Hematopoietic multipotent progenitor cell treated with erythropoietin and hydrocortisone succinate and interleukin-3 and kit ligand, for 6 days (in vitro differentiated cells): ENCODE measurements around the gene LUZP2.
A peak's percentile ranks its signal among the peaks of the same experiment; 100 is the strongest.

Experiments used
- DNase-seq: peaks from one replicate; pipeline ENCODE4 v3.0.0-alpha.2; 2015

The LUZP2 gene

GRCh38 chr11:24734742-24735237 lies 237.9 kb downstream of the LUZP2 start:
- no peak for DNase-seq

- no peak for DNase-seq
These were observed 242.1 kb downstream of the LUZP2 start for GRCh38 chr11:24738972-24739371.

- no peak for DNase-seq
These were observed 242.8 kb downstream of the LUZP2 start for GRCh38 chr11:24739637-24740036.

- DNase-seq = no peak
These were observed 250.7 kb downstream of the LUZP2 start for GRCh38 chr11:24747275-24748251.

GRCh38 chr11:24748261-24748660 lies 251.4 kb downstream of the LUZP2 start:
- no peak for DNase-seq

GRCh38 chr11:24754406-24754805 lies 257.6 kb downstream of the LUZP2 start:
- DNase-seq = no peak

- DNase-seq = no peak
These were observed 258.5 kb downstream of the LUZP2 start for GRCh38 chr11:24755260-24755839.

GRCh38 chr11:24759742-24760141 lies 262.9 kb downstream of the LUZP2 start:
- no peak for DNase-seq

- no peak for DNase-seq
These were observed 263.8 kb downstream of the LUZP2 start for GRCh38 chr11:24760681-24761080.

GRCh38 chr11:24762076-24762475 lies 265.2 kb downstream of the LUZP2 start:
- DNase-seq = no peak

- no peak for DNase-seq
These were observed 270.6 kb downstream of the LUZP2 start for GRCh38 chr11:24767411-24767810.

GRCh38 chr11:24773322-24773721 lies 276.5 kb downstream of the LUZP2 start:
- no peak for DNase-seq

GRCh38 chr11:24779791-24780190 lies 282.9 kb downstream of the LUZP2 start:
- DNase-seq = no peak

- no peak for DNase-seq
These were observed 284.4 kb downstream of the LUZP2 start for GRCh38 chr11:24781288-24781687.

GRCh38 chr11:24793479-24793878 lies 296.6 kb downstream of the LUZP2 start:
- DNase-seq = no peak

GRCh38 chr11:24794064-24794463 lies 297.2 kb downstream of the LUZP2 start:
- no peak for DNase-seq

- DNase-seq = no peak
These were observed 308.8 kb downstream of the LUZP2 start for GRCh38 chr11:24805671-24806070.

- no peak for DNase-seq
These were observed 311.3 kb downstream of the LUZP2 start for GRCh38 chr11:24808173-24808572.

- no peak for DNase-seq
These were observed 322.2 kb downstream of the LUZP2 start for GRCh38 chr11:24819006-24819405.

GRCh38 chr11:24819863-24820434 lies 323.1 kb downstream of the LUZP2 start:
- DNase-seq = no peak

- no peak for DNase-seq
These were observed 323.7 kb downstream of the LUZP2 start for GRCh38 chr11:24820541-24820940.

GRCh38 chr11:24828938-24829605 lies 332.2 kb downstream of the LUZP2 start:
- DNase-seq = no peak

- peak; percentile 5 for DNase-seq
These were observed 336.7 kb downstream of the LUZP2 start for GRCh38 chr11:24833573-24833972.
